SK-N-SH (cell line): ENCODE results near the gene ARL3.

Experiments used
- CTCF ChIP-seq: fragments of 200-600 bp; sonication (generic); IDR thresholded peaks from 2 replicates; pipeline ENCODE4 v1.6.1; 2017; ENCODE audit warnings: antibody characterized with exemption, mild to moderate bottlenecking, moderate library complexity
- EZH2phosphoT487 ChIP-seq: fragments of 200-600 bp; sonication (generic); IDR thresholded peaks from 2 replicates; pipeline ENCODE4 v1.6.1; 2017; ENCODE audit warnings: low read depth, mixed run types, mild to moderate bottlenecking, antibody characterized with exemption, moderate library complexity, borderline replicate concordance
- FOXJ3 ChIP-seq: sonication (generic); formaldehyde crosslinking; IDR thresholded peaks from 2 replicates; pipeline ENCODE4 v1.5.1; 2020; ENCODE audit warnings: mild to moderate bottlenecking, missing genetic modification reagents
- GABPA ChIP-seq: IDR thresholded peaks from 2 replicates; pipeline ENCODE4 v1.4.0; 2012; ENCODE audit warnings: low read depth, mild to moderate bottlenecking
- NRF1 ChIP-seq: IDR thresholded peaks from 2 replicates; pipeline ENCODE4 v1.6.1; 2012; ENCODE audit warnings: low read depth, mild to moderate bottlenecking, low read length
- POLR2AphosphoS5 ChIP-seq: IDR thresholded peaks from 2 replicates; pipeline ENCODE4 v1.6.1; 2012; ENCODE audit warnings: low read depth, low read length
- SMC3 ChIP-seq: IDR thresholded peaks from 2 replicates; pipeline ENCODE4 v1.6.1; 2012; ENCODE audit warnings: low read depth, low read length, improper control_type of control experiment

- TF ChIP-seq EZH2phosphoT487 (no peak), SMC3 (no peak), CTCF (no peak), GABPA (no peak), POLR2AphosphoS5 (no peak), FOXJ3 (no peak), NRF1 (no peak)
Measured at GRCh38 chr10:102658802-102659201, 55.4 kb downstream of the ARL3 start.
